Pulmonary artery endothelial cell (primary cell): ENCODE measurements around the gene SIGLEC9. TPM values are rescaled to one million over a fixed set of nuclear protein-coding genes. Genes with fewer than 3 reads are reported as not detected.

ENCODE experiments used
- DNase-seq: peaks from one replicate; pipeline ENCODE4 v3.0.0-alpha.2; 2011; ENCODE audit warnings: low read depth, low spot score
- total RNA-seq: library from RNA; depleted of rRNA; stranded (reverse); fragments of >200 nt; gene quantifications from 2 replicates; pipeline ENCODE4 v1.2.3, GENCODE V29; 2014

The SIGLEC9 gene
- total RNA-seq, 1 donor from 2014 or later: not detected

GRCh38 chr19:51173681-51174080 is 49.0 kb downstream of the SIGLEC9 start:
- no peak for DNase-seq

- DNase-seq: no peak
Observed at GRCh38 chr19:51179256-51179655, 54.5 kb downstream of the SIGLEC9 start.

Other genes with a start within 250 kb of the SIGLEC9 start
- gene KLK4, start 213.5 kb upstream of the SIGLEC9 start, total RNA-seq: not detected in 2 replicates
- not detected in 2 replicates for gene KLK5, start 171.9 kb upstream of the SIGLEC9 start, total RNA-seq
- gene KLK6, start 155.3 kb upstream of the SIGLEC9 start, total RNA-seq: not detected in 2 replicates
- gene KLK7, start 141.0 kb upstream of the SIGLEC9 start, total RNA-seq: not detected in 2 replicates
- gene KLK8, start 123.3 kb upstream of the SIGLEC9 start, total RNA-seq: not detected in 2 replicates
- 0.04 TPM in 1 of 2 replicates, not detected in the other for gene KLK10, start 105.2 kb upstream of the SIGLEC9 start, total RNA-seq
- not detected in 2 replicates for gene KLK11, start 98.3 kb upstream of the SIGLEC9 start, total RNA-seq
- gene KLK12, start 89.9 kb upstream of the SIGLEC9 start, total RNA-seq: not detected in 2 replicates
- gene KLK13, start 59.8 kb upstream of the SIGLEC9 start, total RNA-seq: not detected in 2 replicates
- not detected in 2 replicates for gene KLK14, start 42.0 kb upstream of the SIGLEC9 start, total RNA-seq
- gene CTU1, start 16.5 kb upstream of the SIGLEC9 start, total RNA-seq: 6.6 and 10.2 TPM in 2 replicates
- not detected in 2 replicates for gene SIGLEC7, start 17.4 kb downstream of the SIGLEC9 start, total RNA-seq
- not detected in 2 replicates for gene CD33, start 100.2 kb downstream of the SIGLEC9 start, total RNA-seq
- not detected in 2 replicates for gene SIGLECL1, start 126.2 kb downstream of the SIGLEC9 start, total RNA-seq
- not detected in 2 replicates for gene IGLON5, start 186.7 kb downstream of the SIGLEC9 start, total RNA-seq
- gene VSIG10L, start 217.2 kb downstream of the SIGLEC9 start, total RNA-seq: 0.04 and 0.07 TPM in 2 replicates
- 65.6 and 66.1 TPM in 2 replicates for gene ETFB, start 241.5 kb downstream of the SIGLEC9 start, total RNA-seq
- not detected in 2 replicates for gene CLDND2, start 244.1 kb downstream of the SIGLEC9 start, total RNA-seq
- gene NKG7, start 247.7 kb downstream of the SIGLEC9 start, total RNA-seq: not detected in 2 replicates